Measurements from ENCODE around the gene DPYSL3. TPM values are rescaled to one million over a fixed set of nuclear protein-coding genes. Genes with fewer than 3 reads are reported as not detected.

Gene DPYSL3
- total RNA-seq, 1 donor from 2014 or later = 414 TPM

- Histone ChIP-seq H3K27ac (peak overlapping the region; percentile 80), H3K27me3 (no peaks in the 10 kb centered on the region), H3K9ac (no peak overlapping the region), H3K36me3 (peaks cover 4% of the 10 kb centered on the region), H3K4me3 (peak overlapping the region; percentile 21), H3K4me1 (peaks cover 89% of the 10 kb centered on the region), H3F3A (ENCODE audit: low read depth) (peaks cover 83% of the 10 kb centered on the region), H3K79me2 (ENCODE audit: low read depth) (peaks cover 100% of the 10 kb centered on the region), H4K20me1 (ENCODE audit: low read depth) (peaks cover 100% of the 10 kb centered on the region), H2AFZ (replicated peaks) (no peak overlapping the region), H3K9me3 (ENCODE audit: low read depth) (no peaks in the 10 kb centered on the region), H3K4me2 (peak overlapping the region; percentile 67)
- peak; percentile 13 for DNase-seq (ENCODE audit: low spot score)
- H3K27ac Mint-ChIP-seq = peak overlapping the region; percentile 8
- TF ChIP-seq EZH2 (IDR thresholded peaks at IDR 0.05) = no peak
- no peak for TF ChIP-seq CTCF (IDR thresholded peaks at IDR 0.05)
- no peak for TF ChIP-seq EZH2phosphoT487 (IDR thresholded peaks at IDR 0.05)
- H3K36me3 Mint-ChIP-seq = peaks cover 68% of the 10 kb centered on the region
- H3K9me3 Mint-ChIP-seq = peaks cover 14% of the 10 kb centered on the region
- H3K4me1 Mint-ChIP-seq = peaks cover 40% of the 10 kb centered on the region
- no peak overlapping the region for H3K4me3 Mint-ChIP-seq
- H3K27me3 Mint-ChIP-seq (ENCODE audit: insufficient read depth, low read depth) = no peaks in the 10 kb centered on the region
These were observed 67.6 kb downstream of the DPYSL3 start for GRCh38 chr5:147442224-147442623.

DNA sequence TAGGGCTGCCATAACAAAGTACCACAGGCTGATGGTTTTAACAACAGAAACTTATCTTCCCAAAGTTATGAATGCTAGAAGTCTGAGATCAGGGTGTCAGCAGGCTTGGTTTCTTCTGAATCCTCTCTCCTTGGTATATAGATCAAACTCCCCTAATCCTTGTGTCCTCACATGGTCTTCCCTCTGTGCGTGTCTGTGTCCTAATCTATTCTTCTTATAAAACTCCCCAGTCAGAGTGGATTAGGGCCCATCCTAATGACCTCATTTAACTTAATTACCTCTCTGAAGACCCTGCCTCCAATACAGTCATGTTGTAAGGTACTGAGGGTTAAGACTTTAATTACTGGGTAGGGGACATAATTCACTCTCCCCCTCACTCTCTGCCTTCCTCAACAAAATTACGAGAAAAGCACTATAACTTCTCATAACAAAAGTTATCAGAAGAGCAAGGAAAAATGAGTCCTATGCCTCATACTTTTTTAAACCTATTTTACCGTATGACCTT, 68.6 kb downstream of the DPYSL3 start:
- DNase-seq (ENCODE audit: low spot score) = peak; percentile 57
- H3K4me1 ChIP-seq = peaks cover 89% of the 10 kb centered on the region
- H3K27me3 ChIP-seq = no peaks in the 10 kb centered on the region
- no peak overlapping the region for H3K9ac ChIP-seq
- Mint-ChIP-seq H3K27ac (no peak overlapping the region), H3K27me3 (ENCODE audit: insufficient read depth, low read depth) (no peaks in the 10 kb centered on the region), H3K4me1 (peaks cover 39% of the 10 kb centered on the region), H3K36me3 (peaks cover 62% of the 10 kb centered on the region), H3K4me3 (no peak overlapping the region), H3K9me3 (peaks cover 14% of the 10 kb centered on the region)
- peaks cover 76% of the 10 kb centered on the region for H3F3A ChIP-seq (ENCODE audit: low read depth)
- H3K79me2 ChIP-seq (ENCODE audit: low read depth) = peaks cover 100% of the 10 kb centered on the region
- H2AFZ ChIP-seq (replicated peaks) = no peak overlapping the region
- H3K36me3 ChIP-seq = peaks cover 4% of the 10 kb centered on the region
- H3K9me3 ChIP-seq (ENCODE audit: low read depth) = no peaks in the 10 kb centered on the region
- no peak for TF ChIP-seq EZH2phosphoT487 (IDR thresholded peaks at IDR 0.05)
- TF ChIP-seq EZH2 (IDR thresholded peaks at IDR 0.05) = no peak
- TF ChIP-seq CTCF (IDR thresholded peaks at IDR 0.05) = no peak
- peak overlapping the region; percentile 67 for H3K4me2 ChIP-seq
- H3K4me3 ChIP-seq = peak overlapping the region; percentile 21
- peak overlapping the region; percentile 80 for H3K27ac ChIP-seq
- H4K20me1 ChIP-seq (ENCODE audit: low read depth) = peaks cover 100% of the 10 kb centered on the region

DNA sequence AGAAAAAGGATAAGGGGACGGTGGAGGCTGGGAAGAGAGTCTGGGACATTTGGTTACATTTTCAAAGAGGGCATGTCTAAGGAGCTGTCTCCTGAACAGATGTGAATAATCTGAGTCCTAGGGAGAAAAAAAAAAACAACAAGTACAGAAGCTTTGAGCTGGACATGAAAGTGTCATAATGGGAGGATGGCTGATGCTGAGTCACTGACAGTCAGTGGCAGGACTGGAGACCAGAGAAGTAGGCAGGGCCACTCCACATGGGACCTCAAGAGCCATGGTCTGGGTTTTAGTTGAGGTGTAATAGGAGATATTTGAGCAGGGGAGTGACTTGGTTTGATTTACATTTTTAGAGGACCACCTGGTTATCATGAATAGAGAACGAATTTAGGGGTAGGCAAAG, 70.6 kb downstream of the DPYSL3 start:
- H4K20me1 ChIP-seq (ENCODE audit: low read depth) = peaks cover 100% of the 10 kb centered on the region
- no peak overlapping the region for H3K4me3 Mint-ChIP-seq
- no peak for DNase-seq (ENCODE audit: low spot score)
- H3K4me1 Mint-ChIP-seq = peaks cover 30% of the 10 kb centered on the region
- H3K27me3 ChIP-seq = no peaks in the 10 kb centered on the region
- no peak overlapping the region for H2AFZ ChIP-seq (replicated peaks)
- no peak overlapping the region for H3K9ac ChIP-seq
- peak overlapping the region; percentile 50 for H3K4me2 ChIP-seq
- H3K4me3 ChIP-seq = no peak overlapping the region
- peaks cover 85% of the 10 kb centered on the region for H3F3A ChIP-seq (ENCODE audit: low read depth)
- H3K4me1 ChIP-seq = peaks cover 93% of the 10 kb centered on the region
- H3K9me3 ChIP-seq (ENCODE audit: low read depth) = no peaks in the 10 kb centered on the region
- peak overlapping the region; percentile 42 for H3K27ac ChIP-seq
- H3K36me3 ChIP-seq = no peaks in the 10 kb centered on the region
- H3K9me3 Mint-ChIP-seq = peaks cover 16% of the 10 kb centered on the region
- H3K27me3 Mint-ChIP-seq (ENCODE audit: insufficient read depth, low read depth) = no peaks in the 10 kb centered on the region
- peaks cover 100% of the 10 kb centered on the region for H3K79me2 ChIP-seq (ENCODE audit: low read depth)
- H3K36me3 Mint-ChIP-seq = peaks cover 64% of the 10 kb centered on the region
- no peak for TF ChIP-seq EZH2phosphoT487 (IDR thresholded peaks at IDR 0.05)
- TF ChIP-seq EZH2 (IDR thresholded peaks at IDR 0.05) = no peak
- H3K27ac Mint-ChIP-seq = no peak overlapping the region

GRCh38 chr5:147437161-147437596, 72.7 kb downstream of the DPYSL3 start:
- peaks cover 100% of the 10 kb centered on the region for H3K4me1 ChIP-seq
- Mint-ChIP-seq H3K27ac (no peak overlapping the region), H3K9me3 (peaks cover 16% of the 10 kb centered on the region), H3K36me3 (peaks cover 58% of the 10 kb centered on the region), H3K4me3 (no peak overlapping the region), H3K27me3 (ENCODE audit: insufficient read depth, low read depth) (no peaks in the 10 kb centered on the region), H3K4me1 (peaks cover 37% of the 10 kb centered on the region)
- H3K4me2 ChIP-seq = peak overlapping the region; percentile 50
- peaks cover 100% of the 10 kb centered on the region for H4K20me1 ChIP-seq (ENCODE audit: low read depth)
- TF ChIP-seq EZH2phosphoT487 (IDR thresholded peaks at IDR 0.05) = no peak
- TF ChIP-seq EZH2 (IDR thresholded peaks at IDR 0.05) = no peak
- no peak for TF ChIP-seq CTCF (IDR thresholded peaks at IDR 0.05)
- H3K79me2 ChIP-seq (ENCODE audit: low read depth) = peaks cover 100% of the 10 kb centered on the region
- no peak overlapping the region for H2AFZ ChIP-seq (replicated peaks)
- H3K9ac ChIP-seq = no peak overlapping the region
- no peaks in the 10 kb centered on the region for H3K36me3 ChIP-seq
- H3K4me3 ChIP-seq = peak overlapping the region; percentile 10
- H3F3A ChIP-seq (ENCODE audit: low read depth) = peaks cover 80% of the 10 kb centered on the region
- no peaks in the 10 kb centered on the region for H3K9me3 ChIP-seq (ENCODE audit: low read depth)
- peak overlapping the region; percentile 42 for H3K27ac ChIP-seq
- H3K27me3 ChIP-seq = no peaks in the 10 kb centered on the region
- DNase-seq (ENCODE audit: low spot score) = peak; percentile 69

All from neural progenitor cell (in vitro differentiated cells).